Spleen (tissue), 11 donors: ENCODE measurements around the gene SCARB1. TPM values are rescaled to one million over a fixed set of nuclear protein-coding genes. Genes with fewer than 3 reads are reported as not detected.

ENCODE experiments used
- DNase-seq: peaks from one replicate; pipeline ENCODE4 v3.0.0-alpha.2; 2020
- H3K27ac ChIP-seq, 8 donors: fragments of 200-600 bp; sonication (generic) in 7 of 8; 1 replicate in 4 of 8; 2 replicates in 4 of 8; pipeline versions ENCODE4 v1.5.0 to v1.8.0; 2016 to 2021; ENCODE audit warnings: inconsistent platforms in 4 of 8, mild to moderate bottlenecking in 4 of 8, moderate library complexity in 1 of 8
- H3K27me3 ChIP-seq, 7 donors: fragments of 200-600 bp; sonication (generic) in 6 of 7; replicated peaks in 1 of 7; 1 replicate in 4 of 7; 2 replicates in 3 of 7; pipeline versions ENCODE4 v1.5.0 to v1.8.0; 2016 to 2021; ENCODE audit warnings: inconsistent platforms in 3 of 7, mild to moderate bottlenecking in 1 of 7
- H3K36me3 ChIP-seq, 6 donors: fragments of 200-600 bp; sonication (generic) in 5 of 6; 1 replicate in 4 of 6; 2 replicates in 2 of 6; pipeline versions ENCODE4 v1.5.0 to v1.8.0; 2016 to 2021; ENCODE audit warnings: inconsistent platforms in 2 of 6
- H3K4me1 ChIP-seq, 6 donors: fragments of 200-600 bp; sonication (generic) in 5 of 6; 1 replicate in 3 of 6; 2 replicates in 3 of 6; pipeline versions ENCODE4 v1.5.0 to v1.8.0; 2016 to 2021; ENCODE audit warnings: inconsistent platforms in 3 of 6
- H3K4me3 ChIP-seq, 8 donors: fragments of 200-600 bp; sonication (generic) in 7 of 8; 1 replicate in 4 of 8; 2 replicates in 4 of 8; pipeline versions ENCODE4 v1.5.0 to v1.8.0; 2016 to 2021; ENCODE audit warnings: inconsistent platforms in 4 of 8, mild to moderate bottlenecking in 4 of 8, moderate library complexity in 2 of 8
- H3K9me3 ChIP-seq, 8 donors: fragments of 200-600 bp; sonication (generic) in 7 of 8; 1 replicate in 4 of 8; 2 replicates in 4 of 8; pipeline versions ENCODE4 v1.5.0 to v1.8.0; 2016 to 2021; ENCODE audit warnings: inconsistent platforms in 4 of 8
- POLR2A ChIP-seq, 3 donors: fragments of 450-650 bp; IDR thresholded peaks; one replicate each; pipeline ENCODE4 v1.5.1; 2017; ENCODE audit warnings: antibody characterized with exemption in 3 of 3, mild to moderate bottlenecking in 1 of 3
- POLR2AphosphoS5 ChIP-seq, 3 donors: sonication (generic); formaldehyde crosslinking; IDR thresholded peaks; one replicate each; pipeline ENCODE4 v1.5.1; 2017; ENCODE audit warnings: antibody characterized with exemption in 3 of 3
- WGBS, 5 donors: extraction: QIAGEN DNeasy Blood & Tissue Kit in 3 of 5; methylation state at CpG; one replicate each; pipeline versions ENCODE4 v1.1.5 to v1.1.7; 2013 to 2018; 5-methylcytosine and 5-hydroxymethylcytosine counted together
- intact Hi-C: fragments of 100-400 bp; cut with DNase I; formaldehyde crosslinking; loops from one replicate; pipeline ENCODE4 v1.15.0; 2023; ENCODE audit warnings: low total_unique reads
- polyA plus RNA-seq, 3 donors: library from polyadenylated mRNA; stranded (reverse); fragments of 200-250 nt; gene quantifications; one replicate each; pipeline ENCODE4 v1.2.1, GENCODE V29; 2013
- total RNA-seq, 7 donors: library from RNA; depleted of rRNA in 3 of 7; stranded (reverse); fragments of >200 nt in 3 of 7; fragmentation: NEBNext Ultra II Directional in 4 of 7; extraction: Animal tissue kit (Norgen Biotek cat#: 25700) in 4 of 7; gene quantifications; one replicate each; pipeline versions ENCODE4 v1.1.0 to v1.2.1, GENCODE V29; 2016 to 2021
- TF ChIP-seq, protein P1 (sequence below), 11 experiments: fragments of 200-600 bp in 7 of 11; fragments of 450-650 bp in 4 of 11; sonication (generic) in 4 of 11; IDR thresholded peaks in 8 of 11; conservative IDR thresholded peaks in 3 of 11; 1 replicate in 7 of 11; 2 replicates in 4 of 11; pipeline versions ENCODE4 v1.4.0 to v1.8.0; 2016 to 2021; ENCODE audit warnings: antibody characterized with exemption in 11 of 11, inconsistent platforms in 4 of 11, mild to moderate bottlenecking in 1 of 11
- donor health status: healthy with polysubstance abuse.
- donor health status: DM: no; HTN: no; CAD: no; lungs with moderate emphysema.
- donor health status: DM: no; HTN: no; CAD: no.
- donor health status: Bipolar disorder and iron deficiency.
- donor health status: healthy.
- donor health status: DM: no; HTN: no; CAD: no.
- donor health status: DM: yes; HTN: yes; CAD: no.

The SCARB1 gene
- total and polyA plus RNA-seq, 10 donors: 11.9 to 59.3 (median 24.3) TPM

DNA sequence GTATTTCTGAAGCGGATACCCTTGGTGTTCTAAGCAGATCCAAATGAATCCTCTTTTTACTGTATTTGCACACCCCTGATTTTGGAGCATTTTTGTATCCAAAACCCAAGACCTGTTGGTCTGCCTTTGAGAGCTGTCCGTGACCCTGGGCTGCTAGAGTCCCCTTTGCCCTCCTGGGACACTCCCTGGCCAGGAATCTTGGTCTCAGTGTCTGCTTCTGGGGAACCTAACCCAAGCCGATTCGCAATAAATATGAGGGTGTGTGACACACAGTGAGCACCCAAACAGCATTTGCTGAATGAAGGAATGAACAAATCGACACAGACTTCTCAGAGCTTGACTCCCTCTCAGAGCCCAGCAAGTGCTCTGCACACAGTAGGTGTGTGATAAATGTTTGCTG lies 92.9 kb downstream of the SCARB1 start:
- no peak overlapping the region for H3K27ac ChIP-seq
- no peak overlapping the region for H3K4me3 ChIP-seq
- no peak for DNase-seq
- intact Hi-C loops: loop anchor here (2.0 kb wide), 1 partner anchor 734 kb away; no protein-coding TSS in a partner anchor
- H3K36me3 ChIP-seq: no peaks in the 10 kb centered on the region
- H3K27me3 ChIP-seq: peaks cover 0 to 23% (median 0%) of the 10 kb centered on the region in 7 donors
- H3K4me1 ChIP-seq: peaks cover 9 to 58% (median 43%) of the 10 kb centered on the region in 6 donors
- TF ChIP-seq POLR2AphosphoS5 (IDR thresholded peaks at IDR 0.05) (no peak), POLR2A (IDR thresholded peaks at IDR 0.05) (no peak)
- TF ChIP-seq, protein P1, sequence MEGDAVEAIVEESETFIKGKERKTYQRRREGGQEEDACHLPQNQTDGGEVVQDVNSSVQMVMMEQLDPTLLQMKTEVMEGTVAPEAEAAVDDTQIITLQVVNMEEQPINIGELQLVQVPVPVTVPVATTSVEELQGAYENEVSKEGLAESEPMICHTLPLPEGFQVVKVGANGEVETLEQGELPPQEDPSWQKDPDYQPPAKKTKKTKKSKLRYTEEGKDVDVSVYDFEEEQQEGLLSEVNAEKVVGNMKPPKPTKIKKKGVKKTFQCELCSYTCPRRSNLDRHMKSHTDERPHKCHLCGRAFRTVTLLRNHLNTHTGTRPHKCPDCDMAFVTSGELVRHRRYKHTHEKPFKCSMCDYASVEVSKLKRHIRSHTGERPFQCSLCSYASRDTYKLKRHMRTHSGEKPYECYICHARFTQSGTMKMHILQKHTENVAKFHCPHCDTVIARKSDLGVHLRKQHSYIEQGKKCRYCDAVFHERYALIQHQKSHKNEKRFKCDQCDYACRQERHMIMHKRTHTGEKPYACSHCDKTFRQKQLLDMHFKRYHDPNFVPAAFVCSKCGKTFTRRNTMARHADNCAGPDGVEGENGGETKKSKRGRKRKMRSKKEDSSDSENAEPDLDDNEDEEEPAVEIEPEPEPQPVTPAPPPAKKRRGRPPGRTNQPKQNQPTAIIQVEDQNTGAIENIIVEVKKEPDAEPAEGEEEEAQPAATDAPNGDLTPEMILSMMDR (IDR thresholded peaks at IDR 0.05 in 8 of 11, conservative IDR thresholded peaks at IDR 0.05 in 3 of 11): no peak
- H3K9me3 ChIP-seq: peaks cover 0 to 1% (median 0%) of the 10 kb centered on the region in 8 donors
- 88 to 95% (median 92%) methylated on average over 5 of the region's 5 CpGs for WGBS, 5 donors

GRCh38 chr12:124769881-124770512 lies 93.7 kb downstream of the SCARB1 start:
- Histone ChIP-seq H3K9me3 (peaks cover 0 to 9% (median 6%) of the 10 kb centered on the region in 8 donors), H3K4me1 (peaks cover 9 to 58% (median 41%) of the 10 kb centered on the region in 6 donors), H3K4me3 (no peak overlapping the region), H3K27ac (no peak overlapping the region), H3K27me3 (peaks cover 0 to 23% (median 0%) of the 10 kb centered on the region in 7 donors), H3K36me3 (no peaks in the 10 kb centered on the region)
- no peak for DNase-seq
- TF ChIP-seq POLR2A (IDR thresholded peaks at IDR 0.05): no peak
- TF ChIP-seq, protein P1 (IDR thresholded peaks at IDR 0.05 in 8 of 11, conservative IDR thresholded peaks at IDR 0.05 in 3 of 11): no peak
- no peak for TF ChIP-seq POLR2AphosphoS5 (IDR thresholded peaks at IDR 0.05)
- 69 to 84% (median 77%) methylated on average over 14 of the region's 14 CpGs for WGBS, 5 donors
- intact Hi-C loops: loop anchor here (2.0 to 10.0 kb wide), 3 partner anchors 205 to 733 kb away; partner anchors contain the start of gene NCOR2

- 62 to 92% (median 74%) methylated on average over 3 of the region's 3 CpGs for WGBS, 5 donors
- H3K27ac ChIP-seq: no peak overlapping the region
- no peak for TF ChIP-seq POLR2AphosphoS5 (IDR thresholded peaks at IDR 0.05)
- TF ChIP-seq, protein P1 (IDR thresholded peaks at IDR 0.05 in 8 of 11, conservative IDR thresholded peaks at IDR 0.05 in 3 of 11): no peak
- TF ChIP-seq POLR2A (IDR thresholded peaks at IDR 0.05): no peak
- DNase-seq: no peak
- H3K9me3 ChIP-seq: peaks cover 0 to 17% (median 14%) of the 10 kb centered on the region in 8 donors
- intact Hi-C loops: loop anchor here (10.0 kb wide), 2 partner anchors 204 to 424 kb away; partner anchors contain the start of gene NCOR2
- H3K4me3 ChIP-seq: no peak overlapping the region
- peaks cover 0 to 23% (median 0%) of the 10 kb centered on the region in 7 donors for H3K27me3 ChIP-seq
- H3K36me3 ChIP-seq: no peaks in the 10 kb centered on the region
- peaks cover 9 to 52% (median 34%) of the 10 kb centered on the region in 6 donors for H3K4me1 ChIP-seq
These were observed 94.5 kb downstream of the SCARB1 start for GRCh38 chr12:124769163-124769530.

DNA sequence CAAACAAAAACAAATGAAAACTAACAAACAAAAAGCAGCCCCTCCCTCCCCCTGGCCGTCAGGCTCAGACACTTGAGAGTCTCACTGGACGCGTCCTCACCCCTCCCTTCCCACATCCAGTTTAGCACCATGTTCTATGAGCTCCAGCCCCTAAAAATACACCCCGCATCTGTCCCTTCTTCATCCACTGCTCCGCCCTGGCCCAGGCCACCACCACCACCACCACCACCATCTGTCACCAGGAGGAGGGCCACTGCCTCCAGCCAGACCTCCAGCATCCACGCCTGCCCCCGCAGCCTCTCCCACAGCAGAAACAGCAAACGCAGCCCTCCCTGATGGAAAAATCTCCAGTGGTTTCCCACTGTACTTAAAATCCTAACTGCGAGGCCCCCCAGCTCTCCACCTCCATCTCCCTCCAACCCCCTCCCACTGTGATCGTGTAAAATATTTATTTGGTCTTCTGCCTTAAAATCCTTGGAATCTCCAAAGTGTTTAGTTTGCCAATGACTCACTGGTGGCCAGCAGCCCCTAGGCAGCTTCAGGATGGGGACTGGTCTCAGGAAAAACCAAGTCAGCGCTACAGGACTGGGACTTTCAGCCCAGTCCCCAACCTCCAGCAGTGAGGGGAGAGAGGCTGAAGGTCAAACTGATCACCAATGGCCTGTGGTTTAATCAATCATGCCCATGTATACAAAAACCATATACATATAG lies 95.1 kb downstream of the SCARB1 start:
- Histone ChIP-seq H3K4me3 (no peak overlapping the region), H3K4me1 (peaks cover 9 to 50% (median 31%) of the 10 kb centered on the region in 6 donors), H3K9me3 (peaks cover 0 to 21% (median 17%) of the 10 kb centered on the region in 8 donors), H3K36me3 (no peaks in the 10 kb centered on the region), H3K27me3 (peaks cover 0 to 23% (median 0%) of the 10 kb centered on the region in 7 donors), H3K27ac (no peak overlapping the region)
- intact Hi-C loops: loop anchor here (10.0 kb wide), 2 partner anchors 204 to 424 kb away; partner anchors contain the start of gene NCOR2
- TF ChIP-seq, protein P1 (IDR thresholded peaks at IDR 0.05 in 8 of 11, conservative IDR thresholded peaks at IDR 0.05 in 3 of 11): no peak
- TF ChIP-seq POLR2A (IDR thresholded peaks at IDR 0.05): no peak
- no peak for TF ChIP-seq POLR2AphosphoS5 (IDR thresholded peaks at IDR 0.05)
- WGBS, 5 donors: 70 to 92% (median 86%) methylated on average over 11 of the region's 11 CpGs
- no peak for DNase-seq
